Measurements from ENCODE around the gene SALL1.

GRCh38 chr16:51168755-51169154 is 17.7 kb upstream of the SALL1 start:
- no peak for TF ChIP-seq CTCF (IDR thresholded peaks at IDR 0.05 in 2 of 3, conservative IDR thresholded peaks at IDR 0.05 in 1 of 3; ENCODE audit: borderline replicate concordance in 1 of 3, insufficient read depth in 1 of 3, low read depth in 2 of 3, low read length in 2 of 3)
- TF ChIP-seq RAD21 (IDR thresholded peaks at IDR 0.05; ENCODE audit: low read depth): no peak
- TF ChIP-seq REST (IDR thresholded peaks at IDR 0.05; ENCODE audit: low read depth): no peak
- no peak for TF ChIP-seq ZBTB33 (IDR thresholded peaks at IDR 0.05; ENCODE audit: extremely low read depth, insufficient replicate concordance, low read length)
- no peak for TF ChIP-seq POLR2A (IDR thresholded peaks at IDR 0.05; ENCODE audit: borderline replicate concordance, extremely low read depth, insufficient read depth, insufficient read length)
- TF ChIP-seq SIN3A (IDR thresholded peaks at IDR 0.05; ENCODE audit: low read depth): no peak
- no peak for TF ChIP-seq POLR2AphosphoS5 (IDR thresholded peaks at IDR 0.05; ENCODE audit: low read depth, low read length)
